ENCODE results near the gene OR7A10.
"Not testable (repeated sequence)": the region's sequence is repeated elsewhere in the genome, so short reads cannot be mapped to it uniquely, and the experiment has no call there.

Gene OR7A10

GRCh38 chr19:14795078-14795721 is 53.5 kb downstream of the OR7A10 start:
- FAIRE-seq (no peak), DNase-seq (ENCODE audit: low spot score) (no peak)

GRCh38 chr19:14792250-14792649 is 56.5 kb downstream of the OR7A10 start:
- not testable (repeated sequence) for FAIRE-seq; DNase-seq (ENCODE audit: low spot score)
